Right lobe of liver (tissue), 4 donors: ENCODE measurements around the gene PDZRN3.

Source experiments
- POLR2A ChIP-seq: fragments of 450-650 bp; IDR thresholded peaks from one replicate; pipeline ENCODE4 v1.6.1; 2017; ENCODE audit warnings: antibody characterized with exemption, mild to moderate bottlenecking
- TF ChIP-seq, protein P1 (sequence below), 4 donors: fragments of 200-600 bp in 3 of 4; fragments of 450-650 bp in 1 of 4; IDR thresholded peaks; one replicate each; pipeline versions ENCODE4 v1.5.1 to v1.8.0; 2016 to 2022; ENCODE audit warnings: antibody characterized with exemption in 4 of 4, mild to moderate bottlenecking in 2 of 4
- donor health status: DM: no; HTN: no; CAD: no.
- donor health status: DM: no; HTN: no; CAD: no.
- donor health status: DM: no; HTN: yes; CAD: no.

DNA sequence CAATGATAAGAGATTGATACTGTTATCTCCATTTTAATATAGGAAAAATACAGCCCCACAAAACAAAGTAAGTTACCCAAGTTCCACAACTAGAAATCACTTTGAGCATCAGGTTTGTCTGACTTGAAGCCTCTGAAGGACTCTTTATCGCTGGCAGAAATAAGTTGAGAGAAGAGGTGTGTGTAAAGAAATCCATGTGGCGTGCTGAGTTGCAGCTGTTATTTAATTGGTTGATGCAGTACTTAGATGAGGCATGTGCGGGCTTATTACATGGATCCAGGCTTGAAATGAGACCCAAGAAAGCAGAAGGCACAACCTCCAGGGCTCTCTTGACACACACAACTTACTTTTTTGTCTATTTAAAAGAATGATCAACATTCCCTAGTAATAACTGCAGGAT lies 221.3 kb downstream of the PDZRN3 start:
- TF ChIP-seq, protein P1, sequence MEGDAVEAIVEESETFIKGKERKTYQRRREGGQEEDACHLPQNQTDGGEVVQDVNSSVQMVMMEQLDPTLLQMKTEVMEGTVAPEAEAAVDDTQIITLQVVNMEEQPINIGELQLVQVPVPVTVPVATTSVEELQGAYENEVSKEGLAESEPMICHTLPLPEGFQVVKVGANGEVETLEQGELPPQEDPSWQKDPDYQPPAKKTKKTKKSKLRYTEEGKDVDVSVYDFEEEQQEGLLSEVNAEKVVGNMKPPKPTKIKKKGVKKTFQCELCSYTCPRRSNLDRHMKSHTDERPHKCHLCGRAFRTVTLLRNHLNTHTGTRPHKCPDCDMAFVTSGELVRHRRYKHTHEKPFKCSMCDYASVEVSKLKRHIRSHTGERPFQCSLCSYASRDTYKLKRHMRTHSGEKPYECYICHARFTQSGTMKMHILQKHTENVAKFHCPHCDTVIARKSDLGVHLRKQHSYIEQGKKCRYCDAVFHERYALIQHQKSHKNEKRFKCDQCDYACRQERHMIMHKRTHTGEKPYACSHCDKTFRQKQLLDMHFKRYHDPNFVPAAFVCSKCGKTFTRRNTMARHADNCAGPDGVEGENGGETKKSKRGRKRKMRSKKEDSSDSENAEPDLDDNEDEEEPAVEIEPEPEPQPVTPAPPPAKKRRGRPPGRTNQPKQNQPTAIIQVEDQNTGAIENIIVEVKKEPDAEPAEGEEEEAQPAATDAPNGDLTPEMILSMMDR (IDR thresholded peaks at IDR 0.05) = no peak
- no peak for TF ChIP-seq POLR2A
